ENCODE results near the gene SLC5A2.

The SLC5A2 gene

DNA sequence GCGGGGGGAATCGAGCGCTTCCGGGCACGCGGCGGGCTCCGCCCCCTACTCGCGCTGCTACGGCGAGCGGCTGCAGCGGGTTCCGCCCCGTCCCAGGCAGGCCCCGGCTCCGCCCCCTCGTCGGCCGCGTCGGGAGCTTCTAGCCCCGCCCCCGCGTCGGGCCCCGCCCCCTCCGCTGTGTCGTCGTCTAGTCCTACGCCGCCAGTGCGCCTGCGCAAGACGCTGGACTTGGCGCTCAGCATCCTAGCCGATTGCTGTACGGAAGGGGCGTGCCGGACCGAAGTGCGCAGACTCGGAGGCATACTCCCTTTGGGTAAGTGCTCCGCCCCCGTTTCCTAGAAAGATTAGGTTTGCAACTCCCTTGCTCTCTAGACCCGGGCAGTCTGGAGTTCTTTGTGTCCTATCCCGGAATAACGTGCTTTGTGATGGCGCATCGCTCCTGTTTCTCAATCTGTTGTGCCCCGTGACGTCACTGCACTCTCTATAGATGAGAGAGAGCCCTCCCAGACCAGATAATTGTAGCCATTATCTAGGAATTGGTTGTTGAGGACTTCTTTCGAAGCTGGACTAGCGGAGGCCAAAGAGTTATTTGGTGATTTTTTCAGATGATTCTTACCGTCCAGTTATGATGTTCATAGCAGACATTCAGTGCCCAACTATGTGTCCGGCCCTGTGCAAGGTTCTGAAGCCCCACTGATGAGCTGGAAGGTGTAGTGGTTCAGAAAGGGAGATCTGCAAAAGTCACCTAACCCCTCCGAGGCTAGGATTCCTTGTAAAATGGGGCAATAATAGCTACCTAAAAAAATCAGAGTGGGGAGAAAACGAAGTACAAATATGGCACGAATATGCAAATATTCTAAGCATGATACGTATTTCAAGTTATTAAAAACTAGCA, 23.0 kb upstream of the SLC5A2 start:
- peak; percentile 100 for DNase-seq

GRCh38 chr16:31460582-31461002, 22.3 kb upstream of the SLC5A2 start:
- DNase-seq: peak; percentile 15 to 40

DNA sequence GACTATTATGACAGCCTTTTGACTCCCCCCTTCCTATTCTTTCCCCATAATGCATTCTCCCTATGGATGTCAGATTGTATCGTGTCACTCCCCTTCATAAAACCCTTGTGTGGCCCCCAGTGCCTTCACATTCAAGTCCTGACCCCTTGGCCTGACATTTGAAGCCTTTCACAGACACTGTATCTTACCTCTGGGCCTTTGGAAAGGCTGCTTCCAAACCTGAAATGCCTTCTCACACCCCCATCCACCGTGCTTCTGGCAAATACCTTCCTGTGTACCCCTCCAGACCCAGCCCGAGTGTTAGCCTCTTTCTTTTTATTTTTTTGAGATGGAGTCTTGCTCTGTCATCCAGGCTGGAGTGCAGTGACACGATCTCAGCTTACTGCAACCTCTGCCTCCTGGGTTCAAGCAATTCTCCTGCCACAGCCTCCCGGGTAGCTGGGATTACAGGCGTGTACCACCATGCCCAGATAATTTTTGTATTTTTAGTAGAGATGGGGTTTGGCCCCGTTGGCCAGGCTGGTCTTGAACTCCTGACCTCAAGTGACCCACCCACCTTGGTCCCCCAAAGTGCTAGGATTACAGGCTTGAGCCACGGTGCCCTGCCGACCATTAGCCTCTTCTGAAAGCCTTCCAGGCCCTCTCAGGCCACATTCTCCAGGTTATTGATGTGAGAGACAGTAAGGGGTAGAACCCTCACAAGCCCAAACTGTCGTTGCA, 21.6 kb upstream of the SLC5A2 start:
- DNase-seq: no peak

DNA sequence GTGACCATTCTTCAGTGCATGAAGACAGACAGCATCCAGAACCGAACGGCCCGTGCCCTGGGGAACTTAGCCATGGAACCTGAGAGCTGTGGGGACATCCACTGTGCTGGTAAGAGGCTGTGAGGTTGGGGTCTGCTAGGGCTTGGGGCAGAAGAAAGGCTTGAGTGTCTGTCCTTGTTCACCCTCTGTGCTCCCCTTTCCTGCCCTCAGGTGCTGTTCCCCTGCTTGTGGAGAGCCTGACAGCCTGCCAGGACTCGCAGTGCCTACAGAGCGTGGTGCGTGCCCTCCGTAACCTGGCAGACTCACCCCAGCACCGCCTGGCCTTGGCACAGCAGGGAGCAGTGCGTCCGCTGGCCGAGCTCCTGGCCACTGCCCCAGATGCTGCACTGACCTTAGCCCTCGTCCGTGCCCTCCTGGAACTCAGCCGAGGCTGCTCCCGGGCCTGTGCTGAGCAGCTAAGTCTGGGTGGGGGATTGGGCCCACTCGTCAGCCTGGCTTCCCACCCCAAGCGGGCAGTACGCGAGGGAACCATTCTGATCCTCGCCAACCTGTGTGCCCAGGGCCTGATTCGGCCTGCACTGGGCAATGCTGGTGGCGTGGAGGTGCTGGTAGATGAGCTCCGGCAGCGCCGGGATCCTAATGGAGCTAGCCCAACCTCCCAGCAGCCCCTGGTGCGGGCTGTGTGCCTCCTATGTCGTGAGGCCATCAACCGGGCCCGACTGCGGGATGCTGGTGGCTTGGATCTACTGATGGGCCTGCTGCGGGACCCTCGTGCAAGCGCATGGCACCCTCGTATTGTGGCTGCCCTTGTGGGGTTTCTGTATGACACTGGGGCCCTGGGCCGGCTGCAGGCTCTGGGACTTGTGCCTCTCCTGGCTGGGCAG, 20.8 kb upstream of the SLC5A2 start:
- DNase-seq: no peak

DNA sequence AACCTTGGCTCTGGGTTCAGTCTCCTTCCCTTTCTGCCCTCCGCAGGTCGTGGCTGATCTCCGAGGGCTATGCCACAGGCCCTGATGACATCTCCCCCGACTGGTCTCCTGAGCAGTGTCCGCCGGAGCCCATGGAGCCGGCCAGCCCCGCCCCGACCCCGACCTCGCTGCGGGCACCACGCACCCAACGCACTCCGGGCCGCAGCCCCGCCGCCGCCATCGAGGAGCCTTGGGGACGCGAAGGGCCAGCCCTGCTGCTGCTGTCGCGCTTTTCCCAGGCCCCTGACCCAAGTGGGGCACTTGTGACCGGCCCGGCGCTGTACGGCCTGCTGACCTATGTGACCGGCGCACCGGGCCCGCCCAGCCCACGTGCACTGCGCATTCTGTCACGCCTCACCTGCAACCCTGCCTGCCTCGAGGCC, 18.6 kb upstream of the SLC5A2 start:
- DNase-seq: no peak

- DNase-seq: no peak
These were observed 18.1 kb upstream of the SLC5A2 start for GRCh38 chr16:31464781-31465260.

DNA sequence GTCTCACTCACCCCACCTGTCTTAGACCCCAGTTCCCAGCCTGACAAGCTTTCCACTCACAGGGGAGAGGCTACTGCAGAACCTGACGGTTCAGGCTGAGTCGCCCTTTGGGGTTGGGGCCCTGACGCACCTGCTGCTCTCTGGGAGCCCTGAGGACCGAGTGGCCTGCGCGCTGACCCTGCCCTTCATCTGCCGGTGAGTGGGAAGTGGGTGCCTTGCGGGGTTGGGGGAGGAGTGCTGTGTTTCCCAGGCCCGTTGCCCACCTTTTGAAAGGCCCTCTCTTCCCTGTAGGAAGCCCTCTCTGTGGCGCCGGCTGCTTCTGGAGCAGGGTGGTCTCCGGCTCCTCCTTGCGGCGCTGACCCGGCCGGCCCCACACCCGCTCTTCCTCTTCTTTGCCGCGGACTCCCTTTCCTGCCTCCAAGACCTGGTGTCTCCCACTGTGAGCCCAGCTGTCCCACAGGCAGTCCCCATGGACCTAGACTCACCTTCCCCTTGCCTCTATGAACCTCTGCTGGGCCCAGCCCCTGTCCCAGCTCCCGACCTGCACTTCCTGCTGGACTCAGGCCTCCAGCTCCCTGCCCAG, 17.0 kb upstream of the SLC5A2 start:
- no peak for DNase-seq

DNA sequence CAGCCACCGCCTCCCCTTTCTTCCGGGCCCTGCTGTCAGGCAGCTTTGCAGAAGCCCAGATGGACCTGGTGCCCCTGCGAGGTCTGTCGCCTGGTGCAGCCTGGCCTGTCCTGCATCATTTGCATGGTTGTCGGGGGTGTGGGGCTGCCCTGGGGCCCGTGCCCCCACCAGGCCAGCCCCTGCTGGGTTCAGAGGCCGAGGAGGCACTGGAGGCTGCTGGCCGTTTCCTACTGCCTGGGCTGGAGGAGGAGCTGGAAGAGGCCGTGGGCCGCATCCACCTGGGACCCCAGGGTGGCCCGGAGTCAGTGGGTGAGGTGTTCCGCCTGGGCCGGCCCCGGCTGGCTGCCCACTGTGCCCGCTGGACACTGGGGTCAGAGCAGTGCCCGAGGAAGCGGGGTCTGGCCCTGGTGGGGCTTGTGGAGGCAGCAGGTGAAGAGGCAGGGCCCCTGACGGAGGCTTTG, 16.5 kb upstream of the SLC5A2 start:
- no peak for DNase-seq

- DNase-seq: no peak
These were observed 15.7 kb upstream of the SLC5A2 start for GRCh38 chr16:31467151-31467773.

DNA sequence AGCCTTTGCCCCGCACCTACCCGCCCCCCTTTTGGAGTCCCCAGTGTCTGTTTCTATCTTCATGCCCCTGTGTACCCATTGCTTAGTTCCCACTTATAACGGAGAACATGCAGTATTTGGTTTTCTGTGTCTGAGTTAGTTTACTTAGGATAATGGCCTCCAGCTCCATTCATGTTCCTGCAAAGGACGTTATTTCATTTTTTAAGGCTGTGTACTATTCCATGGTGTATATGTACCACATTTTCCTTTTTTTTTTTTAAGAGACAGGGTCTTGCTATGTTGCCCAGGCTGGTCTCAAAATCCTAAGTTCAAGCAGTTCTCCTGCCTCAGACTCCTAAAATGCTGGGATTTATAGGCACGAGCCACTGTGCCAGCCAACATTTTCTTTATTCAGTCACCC, 15.1 kb upstream of the SLC5A2 start:
- DNase-seq: no peak

DNA sequence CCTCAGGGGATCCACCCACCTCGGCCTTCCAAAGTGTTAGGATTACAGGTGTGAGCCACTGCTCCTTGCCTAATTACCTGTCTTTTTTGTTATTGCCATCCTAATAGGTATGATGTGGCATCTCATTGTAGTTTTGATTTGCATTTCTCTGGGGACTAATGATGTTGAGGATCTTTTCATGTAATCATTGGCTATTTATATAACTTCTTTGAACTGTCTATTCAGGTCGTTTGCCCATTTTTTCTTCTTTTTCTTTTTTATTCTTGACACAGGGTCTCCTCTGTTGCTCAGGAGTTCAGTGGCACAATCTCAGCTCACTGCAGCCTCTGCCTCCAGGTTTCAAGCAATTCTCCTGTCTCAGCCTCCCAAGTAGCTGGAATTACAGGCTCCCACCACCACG, 12.3 kb upstream of the SLC5A2 start:
- DNase-seq: no peak

GRCh38 chr16:31471241-31471874, 11.6 kb upstream of the SLC5A2 start:
- DNase-seq: no peak

- no peak for DNase-seq
These were observed 10.8 kb upstream of the SLC5A2 start, which contains the start of gene TGFB1I1 for GRCh38 chr16:31471875-31472708. TGFB1I1 (plus strand) TSS chr16:31472152; CDS start chr16:31472189, 37 bp downstream.

DNA sequence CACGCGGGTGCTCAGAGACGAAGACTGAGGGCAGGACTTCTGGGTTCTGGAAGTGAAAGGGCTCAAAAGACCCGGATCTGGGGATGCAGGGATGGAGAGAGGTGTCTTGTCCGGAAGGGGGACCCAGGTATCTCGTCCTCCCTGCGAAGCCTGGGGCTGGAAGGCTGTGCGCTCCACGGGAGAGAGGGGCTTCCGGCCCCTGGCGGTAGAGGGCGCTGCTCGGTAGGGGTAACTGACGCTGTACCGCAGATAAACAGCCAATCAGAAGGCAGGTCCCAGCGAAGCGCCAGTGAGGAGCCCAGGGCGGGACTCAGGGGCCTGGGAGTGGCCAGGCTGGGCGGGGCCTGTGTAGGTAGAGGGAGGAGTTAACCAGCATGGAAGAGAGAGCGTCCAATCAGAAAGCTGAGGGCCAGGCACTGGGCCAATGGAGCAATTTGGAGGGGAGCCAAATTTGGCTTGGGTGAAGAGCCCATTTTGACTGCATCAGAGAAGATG, 10.2 kb upstream of the SLC5A2 start:
- DNase-seq: peak; percentile 7 to 18

- no peak for DNase-seq
These were observed 9.5 kb upstream of the SLC5A2 start for GRCh38 chr16:31473264-31473984.

GRCh38 chr16:31474173-31474714, 8.7 kb upstream of the SLC5A2 start:
- DNase-seq: no peak

DNA sequence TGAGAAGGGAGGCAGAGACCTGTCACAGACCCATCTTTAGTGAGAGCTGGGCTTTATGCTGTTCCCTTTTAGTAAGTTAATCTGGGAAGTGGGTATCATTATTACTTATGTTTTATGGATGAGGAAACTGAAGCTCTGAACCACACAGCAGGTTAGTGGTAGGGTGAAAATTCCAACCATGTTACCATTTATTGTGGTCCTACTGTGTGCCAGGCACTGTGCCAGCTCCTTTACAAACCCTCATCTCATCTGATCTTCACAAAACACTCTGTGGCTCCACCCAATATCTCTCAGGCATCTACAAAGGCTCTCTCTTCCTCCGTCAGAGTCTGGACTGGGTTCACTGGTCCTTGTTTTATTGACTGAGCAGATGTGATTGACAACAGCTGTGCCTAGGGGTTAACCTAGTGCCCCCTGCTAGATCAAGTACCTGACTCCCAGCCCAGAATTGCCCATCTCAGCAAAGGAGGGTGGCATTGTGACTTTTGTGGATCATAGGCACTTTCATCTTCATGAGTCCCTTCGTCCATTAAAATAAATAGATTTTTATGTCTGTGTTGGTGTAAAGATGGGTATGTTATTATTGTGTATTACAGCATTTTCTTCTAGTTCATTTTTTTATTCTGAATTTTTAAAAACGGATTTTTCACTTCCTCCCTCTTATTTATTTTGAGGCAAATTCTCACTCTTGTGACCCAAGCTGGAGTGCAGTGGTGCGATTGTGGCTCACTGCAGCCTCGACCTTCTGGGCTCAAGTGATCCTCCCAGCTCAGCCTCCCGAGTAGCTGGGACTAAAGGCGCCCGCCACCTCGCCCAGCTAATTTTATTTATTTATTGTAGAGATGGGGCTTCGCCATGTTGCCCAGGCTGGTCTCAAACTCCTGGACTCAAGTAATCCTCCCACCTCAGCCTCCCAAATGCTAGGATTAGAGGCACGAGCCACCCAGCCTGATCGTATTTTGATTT, 7.9 kb upstream of the SLC5A2 start:
- no peak for DNase-seq

DNA sequence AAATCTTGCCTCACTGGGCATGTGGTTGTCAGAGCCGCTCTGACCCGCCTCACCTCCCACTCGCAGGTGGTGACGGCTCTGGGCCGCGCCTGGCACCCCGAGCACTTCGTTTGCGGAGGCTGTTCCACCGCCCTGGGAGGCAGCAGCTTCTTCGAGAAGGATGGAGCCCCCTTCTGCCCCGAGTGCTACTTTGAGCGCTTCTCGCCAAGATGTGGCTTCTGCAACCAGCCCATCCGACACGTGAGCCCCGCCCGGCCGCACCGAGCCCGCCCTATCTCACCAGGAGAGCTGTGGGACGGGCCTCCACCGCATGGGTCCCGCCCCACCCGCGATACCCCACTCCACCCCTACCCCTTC, 7.0 kb upstream of the SLC5A2 start:
- DNase-seq: no peak
